ENCODE measurements around the gene CTF1. TPM values are rescaled to one million over a fixed set of nuclear protein-coding genes. Genes with fewer than 3 reads are reported as not detected.

CTF1 gene
- polyA plus RNA-seq, 3 donors: 6.5 to 8.3 (median 7.8) TPM

DNA sequence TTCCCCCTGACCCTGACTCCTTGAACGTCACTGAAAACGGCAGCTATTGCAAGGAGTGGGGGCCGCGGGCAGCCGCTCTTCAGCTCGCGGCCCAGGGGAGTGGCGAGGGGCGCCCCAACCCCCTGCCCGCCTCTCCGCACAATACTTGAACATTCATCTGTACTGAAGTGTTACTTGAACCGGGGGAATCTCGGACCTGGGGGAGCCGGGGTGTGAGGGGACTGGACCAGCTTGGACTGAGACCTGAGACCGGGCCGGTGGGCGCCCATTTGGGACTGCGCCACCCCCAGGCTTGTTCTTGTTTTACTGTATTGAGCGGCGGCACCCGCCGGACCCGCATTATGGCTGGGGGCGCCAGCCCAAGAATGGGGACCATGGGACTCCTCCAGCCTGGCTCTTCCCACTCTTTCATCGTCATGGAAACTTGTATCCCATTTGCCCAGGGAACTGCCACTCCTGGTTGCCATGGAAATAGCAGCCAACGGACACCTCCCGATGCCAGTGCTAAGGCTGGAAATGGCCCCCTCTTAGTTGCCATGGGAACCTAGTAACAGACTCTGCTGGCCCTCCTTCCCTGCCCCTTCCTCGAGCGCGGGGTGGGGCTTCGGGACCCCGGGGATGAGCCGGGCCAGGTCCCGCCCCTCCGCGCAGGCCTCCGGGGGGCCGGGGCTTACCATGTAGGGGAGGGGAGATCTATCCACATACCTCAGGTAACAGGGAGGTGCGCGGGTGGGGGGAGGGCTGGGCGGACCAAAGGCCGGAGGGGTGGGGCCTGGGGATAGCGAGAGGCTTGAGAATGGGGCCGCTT lies 51.6 kb downstream of the CTF1 start:
- peak; percentile 95 to 99 (median 97) for DNase-seq (ENCODE audit: extremely low read depth in 1 of 11, low read depth in 9 of 11, low spot score in 4 of 11)

DNA sequence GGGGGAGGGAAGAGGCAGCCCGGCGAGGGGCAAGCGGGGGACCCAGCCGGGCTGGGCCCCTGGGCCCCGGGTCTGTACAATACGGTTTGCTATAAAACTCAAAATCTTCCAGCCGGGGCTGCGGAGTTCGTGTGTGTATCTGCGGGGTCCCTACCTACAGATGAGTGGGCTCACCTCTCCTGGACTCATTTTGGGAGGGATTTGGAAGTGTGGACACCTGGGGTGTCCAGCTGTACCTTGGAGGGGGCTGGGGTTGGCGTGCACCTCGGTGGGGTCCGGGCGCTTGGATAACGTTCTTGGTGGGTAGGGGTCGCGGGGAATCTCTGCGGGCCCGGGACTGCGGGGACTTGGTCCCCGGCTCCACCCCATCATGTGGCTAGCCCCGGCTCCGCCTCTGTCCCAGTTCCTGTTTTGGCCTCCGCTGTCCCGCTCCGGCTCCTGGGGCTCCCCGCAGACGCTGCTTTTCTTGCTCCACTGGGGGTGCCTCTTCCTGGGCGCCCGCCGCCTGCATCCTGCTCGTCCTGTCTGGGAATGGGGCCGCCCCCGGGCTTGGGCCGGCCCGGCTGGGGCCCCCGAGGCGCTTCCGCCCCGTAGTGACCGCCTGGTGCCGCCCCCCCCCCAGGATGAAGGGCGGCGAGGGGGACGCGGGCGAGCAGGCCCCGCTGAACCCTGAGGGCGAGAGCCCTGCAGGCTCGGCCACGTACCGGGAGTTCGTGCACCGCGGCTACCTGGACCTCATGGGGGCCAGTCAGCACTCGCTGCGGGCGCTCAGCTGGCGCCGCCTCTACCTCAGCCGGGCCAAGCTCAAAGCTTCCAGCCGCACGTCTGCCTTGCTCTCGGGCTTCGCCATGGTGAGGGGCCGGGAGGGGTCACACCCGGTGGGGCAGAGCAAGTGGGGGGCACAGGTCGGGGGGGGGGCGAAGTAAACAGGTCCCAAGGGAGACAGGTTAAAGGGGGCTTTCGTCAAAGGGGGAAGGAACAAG lies 52.5 kb downstream of the CTF1 start, which contains the start of gene ORAI3:
Gene ORAI3 (plus strand): TSS at position 402 of the 983 bp plus-strand sequence. CDS start 222 bp downstream, at position 624.
- DNase-seq (ENCODE audit: extremely low read depth in 1 of 11, low read depth in 9 of 11, low spot score in 4 of 11): peak in 2 of 11 donors; percentile 57 to 62

- DNase-seq (ENCODE audit: extremely low read depth in 1 of 11, low read depth in 9 of 11, low spot score in 4 of 11): peak in 1 of 11 donors; percentile 36
These were observed 53.5 kb downstream of the CTF1 start for GRCh38 chr16:30949650-30950515.

DNA sequence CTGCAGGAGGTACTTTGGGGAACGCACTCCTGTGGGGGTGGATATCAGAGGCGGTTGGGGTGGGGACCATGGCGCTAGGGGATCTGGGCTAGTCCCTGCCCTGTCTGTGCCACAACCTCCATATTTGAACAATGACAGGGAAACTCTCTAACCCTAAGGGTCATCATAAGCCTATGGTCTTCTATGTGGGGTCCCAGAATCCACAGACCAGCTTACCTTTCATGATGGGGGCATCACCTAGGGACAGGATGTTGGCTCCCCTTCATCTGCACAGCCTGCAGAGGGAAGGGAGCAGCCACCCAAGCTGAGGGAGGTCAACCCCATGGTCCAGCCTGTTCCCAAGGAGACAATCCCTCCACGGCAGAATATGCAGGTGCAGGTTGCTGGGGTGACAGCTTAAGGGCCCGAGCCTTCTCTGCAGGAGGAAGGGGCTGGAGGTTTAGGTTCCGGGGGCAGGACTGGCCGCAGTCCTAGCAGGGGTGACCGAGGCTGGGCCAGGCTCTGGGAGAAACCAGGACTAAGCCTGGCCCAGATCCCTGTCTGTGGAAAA lies 54.2 kb downstream of the CTF1 start:
- DNase-seq (ENCODE audit: extremely low read depth in 1 of 11, low read depth in 9 of 11, low spot score in 4 of 11): no peak

GRCh38 chr16:30951193-30951592 lies 54.8 kb downstream of the CTF1 start:
- no peak for DNase-seq (ENCODE audit: extremely low read depth in 1 of 11, low read depth in 9 of 11, low spot score in 4 of 11)

GRCh38 chr16:30951750-30952149 lies 55.3 kb downstream of the CTF1 start:
- no peak for DNase-seq (ENCODE audit: extremely low read depth in 1 of 11, low read depth in 9 of 11, low spot score in 4 of 11)

DNA sequence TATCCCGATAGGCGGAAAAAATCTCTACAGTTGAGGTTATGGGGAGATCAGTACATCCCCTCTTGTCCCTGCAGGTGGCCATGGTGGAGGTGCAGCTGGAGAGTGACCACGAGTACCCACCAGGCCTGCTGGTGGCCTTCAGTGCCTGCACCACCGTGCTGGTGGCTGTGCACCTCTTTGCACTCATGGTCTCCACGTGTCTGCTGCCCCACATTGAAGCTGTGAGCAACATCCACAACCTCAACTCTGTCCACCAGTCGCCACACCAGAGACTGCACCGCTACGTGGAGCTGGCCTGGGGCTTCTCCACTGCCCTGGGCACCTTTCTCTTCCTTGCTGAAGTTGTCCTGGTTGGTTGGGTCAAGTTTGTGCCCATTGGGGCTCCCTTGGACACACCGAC lies 56.7 kb downstream of the CTF1 start:
- no peak for DNase-seq (ENCODE audit: extremely low read depth in 1 of 11, low read depth in 9 of 11, low spot score in 4 of 11)

Other genes starting within 250 kb of the CTF1 start
- gene PRR14, start 245.7 kb upstream of the CTF1 start, polyA plus RNA-seq (ENCODE audit: insufficient read length in 3 of 3): 10 to 100 TPM; 44.8 to 54.8 (median 46.6) TPM
- gene FBRS, start 238.2 kb upstream of the CTF1 start, polyA plus RNA-seq (ENCODE audit: insufficient read length in 3 of 3): 10 to 100 TPM; 48.7 to 78.6 (median 67.4) TPM
- gene SRCAP, start 197.4 kb upstream of the CTF1 start, polyA plus RNA-seq (ENCODE audit: insufficient read length in 3 of 3): 10 to 100 TPM; 29.6 to 44.3 (median 39.2) TPM
- gene PHKG2, start 148.2 kb upstream of the CTF1 start, polyA plus RNA-seq (ENCODE audit: insufficient read length in 3 of 3): 10 to 100 TPM; 29.8 to 39.2 (median 30.1) TPM
- gene CFAP119, start 134.6 kb upstream of the CTF1 start, polyA plus RNA-seq (ENCODE audit: insufficient read length in 3 of 3): 10 to 100 TPM in 2 of 3 donors, 1 to 10 TPM in 1; 8.4 to 13.1 (median 12.8) TPM
- 100 to 1,000 TPM; 119 to 124 (median 120) TPM for gene RNF40, start 134.3 kb upstream of the CTF1 start, polyA plus RNA-seq (ENCODE audit: insufficient read length in 3 of 3)
- 10 to 100 TPM; 25.6 to 31.6 (median 28.3) TPM for gene ZNF629, start 109.4 kb upstream of the CTF1 start, polyA plus RNA-seq (ENCODE audit: insufficient read length in 3 of 3)
- 10 to 100 TPM; 32.6 to 49.7 (median 41.6) TPM for gene BCL7C, start 2.5 kb upstream of the CTF1 start, polyA plus RNA-seq (ENCODE audit: insufficient read length in 3 of 3)
- 10 to 100 TPM; 18.0 to 34.4 (median 32.4) TPM for gene FBXL19, start 27.0 kb downstream of the CTF1 start, polyA plus RNA-seq (ENCODE audit: insufficient read length in 3 of 3)
- 10 to 100 TPM; 17.7 to 19.8 (median 19.1) TPM for gene ORAI3, start 52.5 kb downstream of the CTF1 start, polyA plus RNA-seq (ENCODE audit: insufficient read length in 3 of 3)
- 10 to 100 TPM; 17.3 to 19.7 (median 18.7) TPM for gene SETD1A, start 61.1 kb downstream of the CTF1 start, polyA plus RNA-seq (ENCODE audit: insufficient read length in 3 of 3)
- 10 to 100 TPM in 1 of 3 donors, 1 to 10 TPM in 2; 7.2 to 10.7 (median 7.7) TPM for gene HSD3B7, start 88.6 kb downstream of the CTF1 start, polyA plus RNA-seq (ENCODE audit: insufficient read length in 3 of 3)
- gene STX1B, start 114.0 kb downstream of the CTF1 start, polyA plus RNA-seq (ENCODE audit: insufficient read length in 3 of 3): 1 to 10 TPM; 1.2 to 2.7 (median 1.6) TPM
- gene STX4, start 136.9 kb downstream of the CTF1 start, polyA plus RNA-seq (ENCODE audit: insufficient read length in 3 of 3): 10 to 100 TPM; 32.8 to 46.2 (median 39.5) TPM
- 1 to 10 TPM; 3.6 to 6.9 (median 5.4) TPM for gene ZNF668, start 177.6 kb downstream of the CTF1 start, polyA plus RNA-seq (ENCODE audit: insufficient read length in 3 of 3)
- 10 to 100 TPM; 10.5 to 14.7 (median 14.0) TPM for gene ZNF646, start 177.8 kb downstream of the CTF1 start, polyA plus RNA-seq (ENCODE audit: insufficient read length in 3 of 3)
- gene PRSS53, start 192.3 kb downstream of the CTF1 start, polyA plus RNA-seq (ENCODE audit: insufficient read length in 3 of 3): 1 to 10 TPM in 2 of 3 donors, under 1 TPM in 1; 0.89 to 1.8 (median 1.2) TPM
- gene VKORC1, start 198.2 kb downstream of the CTF1 start, polyA plus RNA-seq (ENCODE audit: insufficient read length in 3 of 3): 10 to 100 TPM; 63.3 to 80.3 (median 73.5) TPM
- 10 to 100 TPM; 29.5 to 44.1 (median 42.6) TPM for gene BCKDK, start 211.8 kb downstream of the CTF1 start, polyA plus RNA-seq (ENCODE audit: insufficient read length in 3 of 3)
- gene KAT8, start 221.1 kb downstream of the CTF1 start, polyA plus RNA-seq (ENCODE audit: insufficient read length in 3 of 3): 10 to 100 TPM; 65.5 to 82.0 (median 69.7) TPM
- gene PRSS8, start 239.1 kb downstream of the CTF1 start, polyA plus RNA-seq (ENCODE audit: insufficient read length in 3 of 3): 10 to 100 TPM; 52.9 to 88.8 (median 62.3) TPM